PC-9 (cell line): ENCODE results near the gene NME7. TPM values are rescaled to one million over a fixed set of nuclear protein-coding genes. Genes with fewer than 3 reads are reported as not detected.

Experiments used
- BruUV-seq: library from RNA; stranded (reverse); fragments of 400-500 nt; replicated peaks from 2 replicates; lab custom pipeline; 2021; lab: Mats Ljungman, UMichigan
- CTCF ChIA-PET: fragments of 300-600 bp; sonication (Branson Sonifier 250); formaldehyde crosslinking; loops from one replicate; lab custom pipeline; 2022; ENCODE audit warnings: antibody characterized with exemption; lab: Charles Lee
- POLR2A ChIA-PET: fragments of 300-600 bp; sonication (Branson Sonifier 250); formaldehyde crosslinking; loops from one replicate; lab custom pipeline; 2022; ENCODE audit warnings: antibody characterized with exemption; ENCODE audit not compliant: unreplicated experiment; lab: Charles Lee
- DNase-seq, 2 experiments: peaks; one replicate each; pipeline versions ENCODE4 v3.0.0 to v3.0.0-alpha.2; 2015 to 2022; ENCODE audit warnings: mixed read lengths in 1 of 2
- H2AFZ ChIP-seq: fragments of 200-600 bp; sonication (generic); 2 replicates; pipeline ENCODE4 v1.8.1; 2017; ENCODE audit warnings: antibody characterized with exemption
- H3F3A ChIP-seq: fragments of 200-600 bp; sonication (generic); 2 replicates; pipeline ENCODE4 v1.8.1; 2017; ENCODE audit warnings: antibody characterized with exemption, mild to moderate bottlenecking, low read depth; ENCODE audit not compliant: insufficient read depth
- H3K27ac ChIP-seq: fragments of 200-600 bp; sonication (generic); 2 replicates; pipeline ENCODE4 v1.6.1; 2016; ENCODE audit warnings: mixed run types
- H3K27me3 ChIP-seq: fragments of 200-600 bp; sonication (generic); 2 replicates; pipeline ENCODE4 v1.6.1; 2016; ENCODE audit warnings: low read depth, mixed run types; ENCODE audit not compliant: insufficient read depth
- H3K36me3 ChIP-seq: fragments of 200-600 bp; sonication (generic); 2 replicates; pipeline ENCODE4 v1.6.1; 2016; ENCODE audit warnings: low read depth, mixed run types
- H3K4me1 ChIP-seq: fragments of 200-600 bp; sonication (generic); replicated peaks from 2 replicates; pipeline ENCODE4 v1.6.1; 2016; ENCODE audit warnings: mixed run types; ENCODE audit not compliant: insufficient read depth
- H3K4me2 ChIP-seq: fragments of 200-600 bp; sonication (generic); 2 replicates; pipeline ENCODE4 v1.6.1; 2017; ENCODE audit warnings: mixed run types
- H3K4me3 ChIP-seq: fragments of 200-600 bp; sonication (generic); 2 replicates; pipeline ENCODE4 v1.6.1; 2016; ENCODE audit warnings: mixed run types
- H3K79me2 ChIP-seq: fragments of 200-600 bp; sonication (generic); 2 replicates; pipeline ENCODE4 v1.6.1; 2017; ENCODE audit warnings: low read depth, mixed run types
- H3K9me2 ChIP-seq: fragments of 200-600 bp; sonication (generic); 2 replicates; pipeline ENCODE4 v1.8.1; 2017; ENCODE audit warnings: mild to moderate bottlenecking; ENCODE audit not compliant: insufficient read depth
- H3K9me3 ChIP-seq: fragments of 200-600 bp; sonication (generic); 2 replicates; pipeline ENCODE4 v1.8.1; 2016; ENCODE audit warnings: low read depth; ENCODE audit not compliant: insufficient read depth
- H4K20me1 ChIP-seq: fragments of 200-600 bp; sonication (generic); 2 replicates; pipeline ENCODE4 v1.8.1; 2017; ENCODE audit not compliant: insufficient read depth
- CTCF ChIP-seq: fragments of 200-600 bp; sonication (generic); conservative IDR thresholded peaks from 2 replicates; pipeline ENCODE4 v1.6.1; 2017; ENCODE audit warnings: mixed run types, antibody characterized with exemption, mild to moderate bottlenecking, moderate library complexity
- EZH2 ChIP-seq: fragments of 200-600 bp; sonication (generic); IDR thresholded peaks from 2 replicates; pipeline ENCODE4 v1.8.0; 2017; ENCODE audit warnings: antibody characterized with exemption, low read depth
- intact Hi-C: fragments of 100-400 bp; cut with micrococcal nuclease; formaldehyde crosslinking; loops from one replicate; pipeline ENCODE4 v1.10.0; 2022; ENCODE audit not compliant: unreplicated experiment
- total RNA-seq: library from RNA; stranded (reverse); gene quantifications from 2 replicates; pipeline ENCODE4 v1.2.3, GENCODE V29; 2021

NME7 gene
- total RNA-seq, 1 experiment from 2014 or later: 21.4 TPM

GRCh38 chr1:169214598-169214997 lies 153.0 kb downstream of the NME7 start:
- H3K79me2 ChIP-seq: no peaks in the 10 kb centered on the region
- no peaks in the 10 kb centered on the region for H3K27me3 ChIP-seq
- H3K9me2 ChIP-seq: no peaks in the 10 kb centered on the region
- no peaks in the 10 kb centered on the region for H4K20me1 ChIP-seq
- no peaks in the 10 kb centered on the region for H3K9me3 ChIP-seq
- H3K4me3 ChIP-seq: no peak overlapping the region
- no peaks in the 10 kb centered on the region for H3F3A ChIP-seq
- ChIA-PET POLR2A (no interaction called here), CTCF (no interaction called here)
- no peak for TF ChIP-seq EZH2
- TF ChIP-seq CTCF: no peak
- BruUV-seq: no TSS peak
- H3K4me1 ChIP-seq: no peaks in the 10 kb centered on the region
- no peak overlapping the region for H3K27ac ChIP-seq
- DNase-seq: no peak
- intact Hi-C loops: no loop called here
- no peak overlapping the region for H3K4me2 ChIP-seq
- no peaks in the 10 kb centered on the region for H3K36me3 ChIP-seq
- H2AFZ ChIP-seq: no peak overlapping the region

GRCh38 chr1:169212088-169212487 lies 155.5 kb downstream of the NME7 start:
- no peak for TF ChIP-seq CTCF
- TF ChIP-seq EZH2: no peak
- intact Hi-C loops: no loop called here
- BruUV-seq: no TSS peak
- Histone ChIP-seq H3K4me3 (no peak overlapping the region), H3K27me3 (no peaks in the 10 kb centered on the region), H3K4me1 (no peaks in the 10 kb centered on the region), H3K36me3 (no peaks in the 10 kb centered on the region), H3K79me2 (no peaks in the 10 kb centered on the region), H2AFZ (no peak overlapping the region), H3K4me2 (no peak overlapping the region), H3K9me2 (no peaks in the 10 kb centered on the region), H3F3A (no peaks in the 10 kb centered on the region), H3K9me3 (no peaks in the 10 kb centered on the region), H3K27ac (no peak overlapping the region), H4K20me1 (no peaks in the 10 kb centered on the region)
- no peak for DNase-seq
- ChIA-PET POLR2A (no interaction called here), CTCF (no interaction called here)

GRCh38 chr1:169207797-169208520 lies 159.6 kb downstream of the NME7 start:
- Histone ChIP-seq H4K20me1 (no peaks in the 10 kb centered on the region), H2AFZ (no peak overlapping the region), H3F3A (no peaks in the 10 kb centered on the region), H3K9me3 (no peaks in the 10 kb centered on the region), H3K27ac (no peak overlapping the region), H3K27me3 (no peaks in the 10 kb centered on the region), H3K4me1 (no peaks in the 10 kb centered on the region), H3K4me3 (no peak overlapping the region), H3K4me2 (no peak overlapping the region), H3K9me2 (no peaks in the 10 kb centered on the region), H3K79me2 (no peaks in the 10 kb centered on the region), H3K36me3 (no peaks in the 10 kb centered on the region)
- no peak for DNase-seq
- no peak for TF ChIP-seq EZH2
- no peak for TF ChIP-seq CTCF
- BruUV-seq: no TSS peak
- ChIA-PET CTCF (no interaction called here), POLR2A (no interaction called here)
- intact Hi-C loops: no loop called here
